ENCODE measurements around the gene DPEP1.

Gene DPEP1

DNA sequence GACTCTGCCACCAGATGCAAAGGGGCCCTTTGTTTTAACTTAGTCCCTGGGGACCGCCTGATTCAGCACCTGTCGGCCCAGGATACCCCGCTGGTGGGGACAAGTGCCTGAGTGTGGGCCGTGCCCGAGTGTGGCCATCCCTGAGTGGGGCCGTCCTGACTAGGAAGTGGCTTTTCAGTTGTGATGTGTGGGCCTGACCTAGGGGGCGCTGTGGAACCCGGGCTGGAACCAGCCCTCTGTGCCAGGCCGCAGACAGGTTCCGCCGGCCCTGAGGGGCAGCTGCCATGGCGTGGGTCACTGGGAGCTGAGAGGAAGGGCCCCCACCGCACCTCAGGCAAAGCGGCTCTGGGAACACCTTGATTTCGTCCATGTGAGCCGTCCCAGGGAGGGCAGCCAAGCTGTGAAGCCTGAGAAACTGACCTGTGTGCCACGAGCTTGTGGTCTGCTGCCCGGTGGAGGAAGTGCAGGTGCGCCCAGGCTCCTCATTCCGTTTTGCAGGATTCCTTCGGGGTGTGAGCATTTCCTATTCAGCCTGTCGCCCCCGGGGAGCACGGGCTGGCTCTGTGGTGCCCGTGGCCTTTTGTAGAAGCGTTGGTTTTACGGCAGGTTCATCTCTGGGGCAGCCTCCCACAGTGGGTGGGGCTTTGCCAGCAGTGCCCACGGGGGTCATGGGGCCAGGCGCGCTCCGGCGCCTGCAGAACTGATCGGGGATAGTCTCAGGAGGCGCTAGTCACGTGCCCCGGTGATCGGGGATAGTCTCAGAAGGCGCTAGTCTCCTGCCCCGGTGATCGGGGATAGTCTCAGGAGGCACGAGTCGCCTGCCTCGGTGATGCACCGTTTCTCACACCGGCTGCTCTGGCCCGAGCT, 47.7 kb upstream of the DPEP1 start:
- no peaks in the 10 kb centered on the region for H3K9me2 ChIP-seq (replicated peaks; ENCODE audit: low read depth, low read length)
- no peak for TF ChIP-seq EZH2phosphoT487 (IDR thresholded peaks at IDR 0.05; ENCODE audit: borderline replicate concordance)
- TF ChIP-seq, protein P1, sequence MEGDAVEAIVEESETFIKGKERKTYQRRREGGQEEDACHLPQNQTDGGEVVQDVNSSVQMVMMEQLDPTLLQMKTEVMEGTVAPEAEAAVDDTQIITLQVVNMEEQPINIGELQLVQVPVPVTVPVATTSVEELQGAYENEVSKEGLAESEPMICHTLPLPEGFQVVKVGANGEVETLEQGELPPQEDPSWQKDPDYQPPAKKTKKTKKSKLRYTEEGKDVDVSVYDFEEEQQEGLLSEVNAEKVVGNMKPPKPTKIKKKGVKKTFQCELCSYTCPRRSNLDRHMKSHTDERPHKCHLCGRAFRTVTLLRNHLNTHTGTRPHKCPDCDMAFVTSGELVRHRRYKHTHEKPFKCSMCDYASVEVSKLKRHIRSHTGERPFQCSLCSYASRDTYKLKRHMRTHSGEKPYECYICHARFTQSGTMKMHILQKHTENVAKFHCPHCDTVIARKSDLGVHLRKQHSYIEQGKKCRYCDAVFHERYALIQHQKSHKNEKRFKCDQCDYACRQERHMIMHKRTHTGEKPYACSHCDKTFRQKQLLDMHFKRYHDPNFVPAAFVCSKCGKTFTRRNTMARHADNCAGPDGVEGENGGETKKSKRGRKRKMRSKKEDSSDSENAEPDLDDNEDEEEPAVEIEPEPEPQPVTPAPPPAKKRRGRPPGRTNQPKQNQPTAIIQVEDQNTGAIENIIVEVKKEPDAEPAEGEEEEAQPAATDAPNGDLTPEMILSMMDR (conservative IDR thresholded peaks at IDR 0.05; ENCODE audit: low read length), result peak; percentile 54
- H3K27me3 ChIP-seq (ENCODE audit: insufficient read depth, low read length, poor library complexity, severe bottlenecking), result peaks cover 8% of the 10 kb centered on the region
- H4K20me1 ChIP-seq (ENCODE audit: insufficient read depth, low read length, poor library complexity, severe bottlenecking), result peaks cover 55% of the 10 kb centered on the region
- H3K9me3 ChIP-seq (ENCODE audit: insufficient read depth, low read depth, low read length), result no peaks in the 10 kb centered on the region
- no peak overlapping the region for H3K4me2 ChIP-seq (ENCODE audit: low read depth, low read length, poor library complexity, severe bottlenecking)
- no peak overlapping the region for H3K4me3 ChIP-seq (ENCODE audit: low read length, poor library complexity, severe bottlenecking)
- no peaks in the 10 kb centered on the region for H3F3A ChIP-seq (ENCODE audit: low read depth)
- peaks cover 33% of the 10 kb centered on the region; the same call in 1 of the 2 replicates for H3K36me3 ChIP-seq (ENCODE audit: insufficient read depth, low read length)
- H3K9ac ChIP-seq (ENCODE audit: low read depth, low read length, poor library complexity, severe bottlenecking), result no peak overlapping the region
- no peak overlapping the region for H2AFZ ChIP-seq (ENCODE audit: low read length)
- H3K79me2 ChIP-seq (ENCODE audit: insufficient read depth, low read length), result peaks cover 50% of the 10 kb centered on the region
- peaks cover 8% of the 10 kb centered on the region for H3K4me1 ChIP-seq (ENCODE audit: insufficient read depth, low read length, poor library complexity, severe bottlenecking)

DNA sequence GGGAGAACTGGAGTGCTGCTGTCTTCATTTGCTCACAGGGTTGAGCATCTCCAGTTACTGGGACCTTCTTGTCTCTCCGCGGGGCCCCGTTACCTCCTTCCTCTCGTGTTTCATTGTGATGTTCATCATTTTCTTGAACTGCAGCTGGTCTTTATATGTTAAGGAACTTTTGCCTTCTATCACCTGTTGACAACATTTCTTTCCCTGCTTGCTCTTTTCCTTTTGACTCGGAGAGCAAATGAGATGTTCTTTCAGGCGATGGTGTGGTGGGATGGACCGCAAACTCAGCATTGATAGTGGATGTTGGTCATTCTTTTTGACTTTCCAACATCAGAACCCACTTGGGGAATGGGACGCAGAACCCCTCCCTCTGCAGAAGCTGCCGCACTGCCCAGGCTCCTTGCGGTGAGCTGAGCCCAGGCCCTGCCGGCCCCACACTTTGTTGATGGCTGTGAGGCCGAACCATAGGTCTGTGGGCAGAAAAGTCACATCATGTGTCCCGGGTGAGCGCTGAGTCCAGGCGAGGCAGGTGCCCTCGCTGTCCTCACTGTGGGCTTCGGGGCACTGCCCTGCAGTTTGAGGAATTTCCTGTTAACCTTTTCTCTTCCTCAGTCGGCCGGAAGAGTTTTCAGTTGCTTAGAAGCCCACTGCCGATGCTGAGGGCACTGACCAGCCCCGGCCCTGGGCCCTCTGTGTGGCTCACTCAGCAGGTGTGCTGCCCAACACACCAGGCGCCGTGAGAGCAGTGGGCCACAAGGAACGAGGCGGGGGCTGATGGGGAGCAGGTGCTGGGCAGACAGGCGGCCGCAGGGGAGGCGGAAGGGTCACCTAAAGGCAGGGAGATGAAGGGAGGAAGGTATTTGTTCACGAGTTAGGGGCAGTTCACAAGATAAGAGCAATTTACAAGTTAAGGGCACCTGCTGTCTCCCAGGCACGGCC, 45.5 kb upstream of the DPEP1 start:
- TF ChIP-seq, protein P1 (conservative IDR thresholded peaks at IDR 0.05; ENCODE audit: low read length), result no peak
- no peak for TF ChIP-seq EZH2phosphoT487 (IDR thresholded peaks at IDR 0.05; ENCODE audit: borderline replicate concordance)

DNA sequence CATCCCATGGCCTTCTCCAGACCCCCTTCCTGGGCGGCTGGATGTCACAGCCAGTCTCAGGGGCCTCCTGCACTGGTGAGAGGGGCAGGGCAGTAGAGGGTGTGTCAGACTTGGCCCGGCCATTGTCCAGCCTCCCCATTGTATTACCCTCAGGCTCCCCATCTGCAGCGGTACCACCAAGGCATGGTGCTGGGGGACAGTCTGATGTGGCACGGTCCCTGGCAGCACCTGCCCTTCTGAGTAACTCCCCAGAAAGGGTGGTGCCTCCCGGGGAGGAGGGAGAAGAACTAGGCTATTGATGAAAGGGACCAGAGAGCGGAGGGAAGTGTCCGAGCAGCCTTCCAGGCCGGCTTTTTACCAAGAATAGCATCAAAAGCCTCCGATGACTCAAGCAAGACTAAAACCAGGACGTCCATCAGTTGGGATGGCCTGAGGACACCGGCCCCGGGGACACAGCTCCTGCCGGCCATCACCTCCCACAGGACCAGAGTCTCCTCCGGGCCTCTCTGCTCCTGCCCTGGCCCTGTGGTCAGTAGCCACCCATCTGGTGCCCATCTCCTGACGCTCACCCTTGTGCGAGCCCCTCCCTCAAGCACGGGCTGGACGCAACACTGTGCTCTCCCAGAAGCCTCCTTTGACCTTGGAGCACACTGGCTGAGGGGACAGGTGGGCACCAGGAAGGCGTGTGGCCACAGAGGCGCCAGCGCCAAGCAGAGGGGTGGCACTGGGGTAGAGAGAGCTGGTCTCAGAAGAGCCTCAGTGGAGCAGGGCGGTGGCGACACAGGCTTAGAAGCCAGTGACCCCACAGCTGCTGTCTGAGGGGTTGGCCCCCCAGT, 43.7 kb upstream of the DPEP1 start:
- no peaks in the 10 kb centered on the region for H3K4me1 ChIP-seq (ENCODE audit: insufficient read depth, low read length, poor library complexity, severe bottlenecking)
- no peak overlapping the region for H2AFZ ChIP-seq (ENCODE audit: low read length)
- H3K79me2 ChIP-seq (ENCODE audit: insufficient read depth, low read length), result peaks cover 10% of the 10 kb centered on the region
- no peaks in the 10 kb centered on the region for H3K9me3 ChIP-seq (ENCODE audit: insufficient read depth, low read depth, low read length)
- no peak overlapping the region for H3K4me3 ChIP-seq (ENCODE audit: low read length, poor library complexity, severe bottlenecking)
- H4K20me1 ChIP-seq (ENCODE audit: insufficient read depth, low read length, poor library complexity, severe bottlenecking), result peaks cover 16% of the 10 kb centered on the region
- TF ChIP-seq, protein P1 (conservative IDR thresholded peaks at IDR 0.05; ENCODE audit: low read length), result no peak
- no peak for TF ChIP-seq EZH2phosphoT487 (IDR thresholded peaks at IDR 0.05; ENCODE audit: borderline replicate concordance)
- no peaks in the 10 kb centered on the region for H3K27me3 ChIP-seq (ENCODE audit: insufficient read depth, low read length, poor library complexity, severe bottlenecking)
- H3F3A ChIP-seq (ENCODE audit: low read depth), result no peaks in the 10 kb centered on the region
- H3K36me3 ChIP-seq (ENCODE audit: insufficient read depth, low read length), result peaks cover 2% of the 10 kb centered on the region; the same call in 1 of the 2 replicates
- no peaks in the 10 kb centered on the region for H3K9me2 ChIP-seq (replicated peaks; ENCODE audit: low read depth, low read length)
- no peak overlapping the region for H3K9ac ChIP-seq (ENCODE audit: low read depth, low read length, poor library complexity, severe bottlenecking)
- no peak overlapping the region for H3K4me2 ChIP-seq (ENCODE audit: low read depth, low read length, poor library complexity, severe bottlenecking)

More for the DNA sequence above, 45.5 kb upstream of the DPEP1 start:
- H4K20me1 ChIP-seq (ENCODE audit: insufficient read depth, low read length, poor library complexity, severe bottlenecking), result peaks cover 33% of the 10 kb centered on the region
- peaks cover 28% of the 10 kb centered on the region for H3K79me2 ChIP-seq (ENCODE audit: insufficient read depth, low read length)
- H3K36me3 ChIP-seq (ENCODE audit: insufficient read depth, low read length), result peaks cover 20% of the 10 kb centered on the region; the same call in 1 of the 2 replicates
- no peaks in the 10 kb centered on the region for H3K9me2 ChIP-seq (replicated peaks; ENCODE audit: low read depth, low read length)
- no peak overlapping the region for H3K9ac ChIP-seq (ENCODE audit: low read depth, low read length, poor library complexity, severe bottlenecking)
- H3K4me1 ChIP-seq (ENCODE audit: insufficient read depth, low read length, poor library complexity, severe bottlenecking), result no peaks in the 10 kb centered on the region
- H2AFZ ChIP-seq (ENCODE audit: low read length), result no peak overlapping the region
- H3K4me2 ChIP-seq (ENCODE audit: low read depth, low read length, poor library complexity, severe bottlenecking), result no peak overlapping the region
- H3K4me3 ChIP-seq (ENCODE audit: low read length, poor library complexity, severe bottlenecking), result no peak overlapping the region
- no peaks in the 10 kb centered on the region for H3K9me3 ChIP-seq (ENCODE audit: insufficient read depth, low read depth, low read length)
- no peaks in the 10 kb centered on the region for H3K27me3 ChIP-seq (ENCODE audit: insufficient read depth, low read length, poor library complexity, severe bottlenecking)
- no peaks in the 10 kb centered on the region for H3F3A ChIP-seq (ENCODE audit: low read depth)
